GM12872 (cell line): ENCODE measurements around the gene PACSIN1.

Experiments used
- CTCF ChIP-seq: IDR thresholded peaks from 3 replicates; pipeline ENCODE4 v1.5.1; 2011; ENCODE audit warnings: low read depth, mild to moderate bottlenecking, low read length, moderate library complexity; ENCODE audit not compliant: insufficient read depth

PACSIN1 gene

DNA sequence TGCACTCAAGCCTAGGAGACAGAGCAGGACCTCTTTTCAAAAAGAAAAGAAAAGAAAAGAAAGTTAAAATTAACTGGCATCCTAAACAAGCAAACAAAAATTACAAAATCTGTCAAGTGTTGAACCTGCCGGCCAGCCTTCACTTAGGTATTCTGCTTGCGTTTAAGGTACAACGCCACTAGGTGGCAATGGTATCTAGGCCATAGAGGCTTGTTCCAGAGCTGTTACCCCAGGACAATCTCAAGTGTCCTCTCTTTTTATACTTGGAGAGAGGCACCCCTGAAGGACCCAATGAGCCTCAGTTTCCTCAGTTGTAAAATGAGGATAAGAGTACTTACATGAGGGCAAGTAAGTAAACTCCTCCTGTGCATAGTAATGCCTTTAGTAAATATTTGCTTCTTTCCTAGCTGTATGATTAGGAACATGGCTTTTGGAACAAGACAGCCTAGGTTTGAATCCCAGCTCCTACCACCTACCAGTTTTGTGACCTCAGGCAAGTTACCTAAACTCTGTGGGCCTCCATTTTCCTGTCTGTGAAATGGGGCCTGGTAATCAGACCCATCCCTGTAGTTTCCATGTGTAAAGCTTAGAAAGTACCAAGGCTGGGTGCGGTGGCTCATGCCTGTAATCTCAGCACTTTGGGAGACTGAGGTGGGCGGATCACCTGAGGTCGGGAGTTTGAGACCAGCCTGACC, 5.8 kb upstream of the PACSIN1 start:
- peak; percentile 86 for TF ChIP-seq CTCF

GRCh38 chr6:34460796-34461507, 4.9 kb upstream of the PACSIN1 start:
- no peak for TF ChIP-seq CTCF

- no peak for TF ChIP-seq CTCF
These were observed 3.9 kb upstream of the PACSIN1 start for GRCh38 chr6:34462010-34462409.

DNA sequence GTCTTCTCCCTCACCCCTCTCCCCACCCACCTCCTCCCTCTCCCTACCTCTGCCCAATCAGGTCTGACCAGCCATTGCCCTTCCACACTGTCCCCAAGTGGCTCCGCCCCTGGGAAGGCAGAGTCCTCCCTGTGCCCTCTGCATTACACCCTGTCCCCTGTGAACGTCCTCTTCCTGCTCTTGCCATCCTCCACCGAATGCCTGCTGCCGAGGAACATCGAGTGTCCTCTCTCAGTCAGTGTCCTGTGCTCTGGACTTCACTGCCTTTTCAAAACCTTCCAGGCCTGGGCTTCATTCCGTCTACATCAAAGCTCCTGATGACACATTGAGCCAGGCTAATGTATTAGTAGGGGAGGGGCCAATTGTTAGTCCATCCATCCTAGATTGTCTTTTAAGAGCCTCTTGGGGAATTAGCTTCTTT, 3.3 kb upstream of the PACSIN1 start:
- no peak for TF ChIP-seq CTCF

DNA sequence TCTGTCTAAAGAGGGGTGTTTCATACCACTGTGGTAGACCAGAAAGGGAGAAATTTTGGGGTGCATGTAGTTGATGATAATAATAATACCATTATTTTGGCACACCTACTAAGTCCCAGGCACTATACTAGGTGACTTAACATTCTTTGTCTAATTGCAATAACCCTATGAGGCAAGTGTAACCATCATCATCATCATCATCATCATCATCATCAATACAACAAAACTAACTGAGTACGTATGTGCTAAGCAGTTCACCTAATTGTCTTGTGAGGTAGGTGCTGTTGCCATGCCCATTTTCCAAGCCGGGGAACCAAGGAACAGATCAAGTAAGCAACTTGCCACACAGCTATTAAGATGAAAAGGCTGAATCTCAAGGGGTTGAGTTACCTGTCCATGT, 2.6 kb upstream of the PACSIN1 start:
- TF ChIP-seq CTCF, result no peak

DNA sequence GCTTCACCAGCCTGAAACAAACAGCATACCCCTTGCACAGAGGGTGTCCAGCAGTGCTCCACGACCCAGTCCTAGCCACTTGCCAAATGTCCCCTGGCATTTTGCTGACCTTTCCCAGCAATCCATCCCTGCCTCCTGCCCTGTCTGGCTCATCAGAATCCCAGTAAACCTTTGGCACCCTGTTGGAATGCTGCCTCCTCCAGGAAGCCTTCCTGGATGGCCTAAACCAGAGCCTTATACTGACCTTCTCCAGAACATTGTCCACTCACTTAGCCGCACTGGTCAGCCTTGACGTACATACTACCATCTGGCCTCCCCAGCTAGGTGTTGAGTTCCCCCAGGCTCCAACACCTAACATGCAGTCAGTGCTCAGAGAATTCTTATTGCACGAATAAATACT, 2.0 kb upstream of the PACSIN1 start:
- no peak for TF ChIP-seq CTCF

DNA sequence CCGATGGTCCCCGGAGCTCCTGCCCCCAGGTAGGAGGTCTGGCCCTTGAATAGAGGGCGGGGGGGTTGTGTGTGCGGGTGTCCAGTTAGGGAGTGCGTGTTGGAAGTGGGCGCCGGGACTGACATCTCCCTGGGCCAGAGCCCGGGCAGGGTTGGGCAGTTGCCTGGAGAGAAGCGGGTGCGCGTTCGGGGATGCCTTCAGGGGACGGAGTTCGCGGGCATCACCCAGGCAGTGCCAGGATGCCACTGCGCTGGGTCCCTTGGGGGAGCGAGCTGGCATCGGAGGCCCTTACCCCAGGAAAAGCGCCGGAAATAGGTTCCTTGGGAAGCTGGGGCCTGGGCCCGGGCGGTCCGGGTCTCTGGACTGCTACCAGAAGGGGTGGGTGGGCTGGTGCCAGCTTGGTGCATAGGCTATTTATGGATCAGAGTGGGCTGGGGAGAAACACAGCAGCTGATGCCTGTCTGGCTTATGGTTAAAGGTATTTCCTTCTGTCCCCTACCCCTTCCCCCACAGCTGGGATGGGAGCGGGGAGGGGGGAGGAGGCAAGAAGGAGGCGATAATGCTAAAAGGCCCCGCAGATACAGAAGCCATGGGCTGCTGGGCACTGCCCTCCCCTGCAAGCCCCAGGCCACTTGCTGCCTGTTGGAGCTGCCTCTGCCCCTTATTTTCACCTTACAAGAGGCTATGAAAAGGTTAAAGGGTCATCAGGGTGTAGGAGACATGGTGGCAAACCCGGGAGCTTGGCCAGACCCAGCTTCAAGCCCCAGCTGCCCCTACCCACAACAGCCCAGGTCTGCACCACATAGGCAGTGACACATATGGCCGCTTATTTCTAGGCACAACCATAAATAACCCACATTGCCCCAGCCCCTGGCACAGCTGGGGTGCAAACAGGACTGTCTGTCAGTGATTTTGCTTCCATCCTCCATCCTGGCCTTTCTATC, 638 bp downstream of the PACSIN1 start:
- no peak for TF ChIP-seq CTCF
